Measurements from ENCODE around the gene TMEM108.

DNA sequence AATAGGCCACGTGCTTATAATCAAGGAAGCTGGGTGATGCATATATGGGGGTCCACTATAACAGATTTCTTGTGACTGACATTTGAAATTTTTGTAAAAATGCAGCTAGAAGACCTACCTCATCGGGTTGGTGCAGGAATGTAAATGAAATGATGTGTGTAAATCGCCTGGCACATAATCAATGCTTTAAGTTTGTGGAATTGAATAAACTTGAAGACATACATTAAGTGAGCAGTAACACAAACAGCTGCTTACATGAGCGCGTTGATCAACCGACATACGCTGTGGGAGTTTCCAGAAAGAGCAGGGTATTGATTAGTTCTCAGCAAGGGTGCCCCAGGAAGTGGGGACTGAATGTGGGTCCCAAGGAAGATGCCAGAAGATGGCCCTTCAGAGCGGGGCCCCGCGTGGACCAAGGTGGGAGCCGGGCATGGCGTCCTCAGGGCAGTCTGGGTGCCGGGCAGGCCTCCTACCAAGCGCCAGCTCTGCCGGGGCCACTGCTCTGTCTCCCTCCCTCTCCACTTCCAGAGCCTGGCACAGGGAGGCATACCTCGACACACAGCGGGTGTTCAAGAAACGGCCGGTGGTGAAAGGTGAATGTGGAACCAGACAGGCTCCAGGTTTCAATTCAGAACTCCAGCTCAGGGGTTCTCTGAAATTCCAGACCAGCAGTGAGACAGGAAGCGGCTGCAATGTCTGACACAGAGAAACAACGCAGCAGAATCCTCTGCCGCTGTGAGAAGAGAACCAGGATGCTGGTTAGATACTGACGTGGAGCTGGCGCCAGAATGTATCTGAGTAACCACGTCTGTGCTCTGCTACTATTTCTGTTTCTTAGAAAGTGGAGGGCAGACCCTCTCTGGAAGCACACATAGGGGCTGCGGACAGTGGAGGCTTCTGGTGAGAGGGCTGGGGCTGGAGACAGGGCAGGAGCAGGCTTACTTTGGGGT lies 374.3 kb downstream of the TMEM108 start:
- TF ChIP-seq, protein P1, sequence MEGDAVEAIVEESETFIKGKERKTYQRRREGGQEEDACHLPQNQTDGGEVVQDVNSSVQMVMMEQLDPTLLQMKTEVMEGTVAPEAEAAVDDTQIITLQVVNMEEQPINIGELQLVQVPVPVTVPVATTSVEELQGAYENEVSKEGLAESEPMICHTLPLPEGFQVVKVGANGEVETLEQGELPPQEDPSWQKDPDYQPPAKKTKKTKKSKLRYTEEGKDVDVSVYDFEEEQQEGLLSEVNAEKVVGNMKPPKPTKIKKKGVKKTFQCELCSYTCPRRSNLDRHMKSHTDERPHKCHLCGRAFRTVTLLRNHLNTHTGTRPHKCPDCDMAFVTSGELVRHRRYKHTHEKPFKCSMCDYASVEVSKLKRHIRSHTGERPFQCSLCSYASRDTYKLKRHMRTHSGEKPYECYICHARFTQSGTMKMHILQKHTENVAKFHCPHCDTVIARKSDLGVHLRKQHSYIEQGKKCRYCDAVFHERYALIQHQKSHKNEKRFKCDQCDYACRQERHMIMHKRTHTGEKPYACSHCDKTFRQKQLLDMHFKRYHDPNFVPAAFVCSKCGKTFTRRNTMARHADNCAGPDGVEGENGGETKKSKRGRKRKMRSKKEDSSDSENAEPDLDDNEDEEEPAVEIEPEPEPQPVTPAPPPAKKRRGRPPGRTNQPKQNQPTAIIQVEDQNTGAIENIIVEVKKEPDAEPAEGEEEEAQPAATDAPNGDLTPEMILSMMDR (IDR thresholded peaks at IDR 0.05; ENCODE audit: low read depth, low read length, poor library complexity, severe bottlenecking) = no peak
- no peak for TF ChIP-seq EZH2phosphoT487 (IDR thresholded peaks at IDR 0.05; ENCODE audit: borderline replicate concordance, low read length)
